T follicular helper cell (primary cell): ENCODE data around the gene IL9.

Experiments
- DNase-seq: peaks from one replicate; pipeline ENCODE4 v3.0.0-alpha.2; 2020; ENCODE audit warnings: low read depth

The IL9 gene

DNA sequence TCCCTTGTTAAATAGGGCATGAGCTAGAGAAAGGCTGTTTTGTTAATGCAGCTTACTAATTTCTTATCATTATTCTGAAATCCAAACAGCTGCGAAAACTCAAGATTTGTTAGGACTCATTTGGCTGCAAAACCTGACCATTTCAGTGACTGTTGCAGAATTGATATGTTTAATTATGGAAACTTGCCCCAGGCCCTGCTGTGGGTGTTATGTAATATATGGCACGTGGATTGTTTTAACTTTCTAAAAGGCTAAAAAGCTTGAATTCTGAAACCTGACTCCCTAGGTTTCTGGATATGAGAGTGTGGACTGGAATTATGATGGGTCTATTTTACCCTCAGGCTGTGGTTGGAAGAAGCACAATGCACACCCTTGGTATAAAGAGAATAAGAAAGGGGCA is 4.4 kb downstream of the IL9 start:
- DNase-seq: no peak

DNA sequence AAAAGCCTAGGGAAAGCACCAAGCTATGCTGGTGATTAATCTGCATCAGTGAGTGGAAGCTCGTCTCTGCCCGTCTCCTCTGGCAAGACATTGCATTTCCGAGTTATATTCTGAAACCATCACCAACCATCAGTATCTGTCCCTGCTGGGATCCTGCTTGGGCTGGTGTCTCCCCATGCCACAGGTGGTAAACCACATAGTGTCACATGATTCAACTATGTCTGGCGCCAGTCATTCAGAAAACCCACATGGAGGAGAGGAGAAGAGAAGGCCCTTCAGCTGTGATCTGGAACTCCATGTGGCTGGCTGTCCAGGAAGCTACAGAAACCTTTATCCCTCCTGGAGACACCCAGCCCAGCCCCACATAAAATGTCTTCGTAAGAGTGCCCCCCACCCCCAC is 4.8 kb downstream of the IL9 start:
- DNase-seq: no peak

DNA sequence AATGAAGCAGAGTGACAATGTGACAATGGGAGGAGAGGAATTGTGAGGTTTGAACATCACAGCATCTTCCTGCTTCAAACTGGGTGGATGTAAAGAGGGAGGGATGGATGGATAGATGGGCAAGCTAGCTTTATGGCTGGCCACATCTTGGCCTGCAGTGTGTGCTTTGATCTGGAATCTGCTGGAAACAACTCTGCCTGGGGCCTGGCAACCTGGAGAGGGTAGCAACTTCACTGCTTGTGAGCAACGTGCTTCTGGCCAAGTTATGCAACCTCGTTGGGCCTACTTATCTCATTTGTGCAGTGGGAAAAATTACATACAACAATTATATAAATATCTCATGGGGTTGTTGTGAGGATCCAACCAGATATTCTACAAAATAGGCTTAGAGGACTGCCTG is 5.3 kb downstream of the IL9 start:
- no peak for DNase-seq

DNA sequence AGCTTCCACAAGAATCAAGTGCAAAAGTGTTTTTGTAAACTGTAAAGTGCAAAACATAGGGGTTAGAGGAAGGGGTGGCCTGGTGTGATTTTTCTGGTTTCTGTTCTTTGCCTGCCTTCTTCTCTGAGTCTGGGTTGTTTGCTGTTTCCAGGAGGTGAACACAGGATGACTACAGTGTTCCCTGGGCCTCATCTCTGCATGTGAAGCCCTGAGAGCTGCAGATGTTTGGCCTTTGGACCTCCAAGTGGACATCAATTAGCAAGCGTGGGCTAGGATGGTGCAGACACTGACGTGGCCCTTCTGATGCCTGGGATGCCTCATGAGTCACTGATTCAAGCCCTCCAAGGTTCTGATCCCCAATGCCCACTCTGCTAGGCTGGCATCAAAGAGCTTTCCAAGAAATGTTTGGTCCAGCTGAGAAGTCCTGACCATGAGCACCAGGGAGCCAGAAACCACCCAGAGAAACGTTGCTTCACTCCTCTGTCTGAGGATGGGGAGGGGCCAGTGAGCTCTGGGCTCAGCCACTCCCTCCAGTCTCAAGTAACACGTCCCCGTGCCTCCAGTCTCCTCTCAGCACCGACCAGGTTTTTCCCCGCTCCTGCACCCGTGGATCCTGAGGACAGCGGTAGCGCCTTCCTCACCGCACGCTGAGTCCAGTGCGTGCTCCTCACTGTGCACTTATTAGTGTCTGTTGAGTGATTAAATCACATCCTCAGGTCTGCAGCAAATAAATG is 7.6 kb downstream of the IL9 start:
- no peak for DNase-seq

DNA sequence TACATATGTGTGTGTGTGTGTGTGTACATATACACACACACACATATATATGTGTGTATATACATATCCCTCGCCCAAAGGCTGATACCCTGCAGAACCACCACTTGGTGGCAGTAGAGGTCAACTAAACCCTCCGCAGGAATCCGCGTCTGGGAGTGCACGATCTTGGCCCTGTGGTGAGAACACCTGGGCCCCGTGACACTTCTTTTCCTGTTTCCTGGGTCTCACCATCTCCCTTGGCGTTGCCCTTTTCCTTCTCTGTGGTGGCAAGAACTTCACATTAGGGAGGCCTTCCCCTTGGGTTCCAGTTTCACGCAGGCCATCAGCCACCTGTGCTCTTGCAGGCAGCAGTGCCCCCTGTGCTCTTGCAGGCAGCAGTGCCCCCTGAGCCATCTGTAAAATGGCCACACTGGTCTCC is 8.2 kb downstream of the IL9 start:
- DNase-seq: peak; percentile 49

DNA sequence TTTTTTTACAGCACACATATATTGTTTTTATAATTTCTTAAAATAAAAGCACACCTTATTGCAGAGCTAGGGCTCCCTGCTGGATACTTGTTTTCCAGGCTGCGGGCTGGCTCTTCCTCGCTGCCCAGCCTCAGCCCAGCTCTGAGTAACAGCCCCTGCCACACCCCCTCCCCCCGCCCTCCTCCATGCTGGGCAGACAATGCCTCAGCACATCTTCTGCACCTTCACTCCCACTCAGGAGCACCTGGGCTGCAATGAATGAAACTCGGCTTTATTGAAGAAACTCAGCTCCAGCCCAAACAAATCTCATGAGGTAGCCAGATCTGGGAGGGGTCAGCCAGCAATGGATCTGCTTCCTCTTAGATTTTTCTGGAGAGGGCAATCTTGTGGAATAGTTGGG is 9.5 kb downstream of the IL9 start:
- DNase-seq: no peak

DNA sequence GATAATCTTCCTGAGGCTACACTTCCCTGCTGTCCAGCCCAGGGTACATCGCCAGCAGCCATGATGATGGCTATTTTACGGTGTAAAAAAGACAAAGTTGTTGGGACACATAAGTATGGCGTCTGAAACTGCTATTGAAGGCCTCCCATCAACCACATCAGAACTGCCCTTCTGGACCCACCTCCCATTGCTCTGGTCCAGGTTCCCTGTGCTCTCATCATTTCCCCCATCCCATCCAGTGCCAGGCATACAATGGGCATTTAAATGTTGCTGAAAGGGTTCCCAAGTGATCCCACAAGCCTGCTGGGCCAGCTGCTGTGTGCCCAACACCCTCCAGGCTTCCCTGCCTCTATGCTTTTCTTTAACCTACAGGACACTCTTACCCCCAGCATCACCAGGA is 10.6 kb downstream of the IL9 start:
- DNase-seq: no peak

DNA sequence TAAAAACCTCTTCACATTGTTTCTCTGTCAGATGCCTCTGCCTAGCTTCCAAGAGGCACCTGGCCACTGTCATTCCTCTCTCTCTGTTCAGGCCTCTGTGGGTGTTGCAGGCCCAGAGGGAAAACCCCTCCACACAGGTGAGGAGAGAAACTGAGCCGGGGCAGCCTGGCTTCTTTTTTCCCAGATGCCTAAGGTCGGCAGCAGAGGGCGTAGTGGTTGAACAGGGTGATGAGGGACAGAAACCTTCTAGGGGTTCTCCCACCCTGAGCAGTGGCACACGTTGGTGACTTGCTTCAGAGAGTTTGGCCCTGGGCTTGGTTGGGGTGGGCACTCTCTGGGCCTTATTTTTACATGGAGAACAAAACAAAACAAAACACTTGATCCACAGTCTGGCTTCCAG is 12.2 kb downstream of the IL9 start:
- DNase-seq: no peak

DNA sequence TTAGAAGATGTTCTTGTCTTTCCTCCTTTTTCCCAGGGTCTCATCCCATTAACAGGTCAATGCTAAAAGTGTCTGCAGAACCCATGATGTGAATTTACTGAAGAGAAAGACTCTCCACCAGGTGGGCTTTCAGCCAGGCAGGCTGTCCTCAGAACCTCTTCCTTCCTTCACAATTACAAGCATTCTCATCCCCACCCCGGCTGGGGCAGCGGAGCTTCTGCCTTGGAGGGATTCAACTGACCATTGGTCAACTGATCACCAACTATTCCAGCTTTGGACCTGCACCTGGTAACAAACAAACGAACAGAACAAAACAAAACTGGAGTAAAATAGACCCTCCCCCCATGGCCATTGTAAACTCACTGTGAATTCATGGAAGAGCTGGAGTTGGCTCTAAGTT is 12.6 kb downstream of the IL9 start:
- no peak for DNase-seq

DNA sequence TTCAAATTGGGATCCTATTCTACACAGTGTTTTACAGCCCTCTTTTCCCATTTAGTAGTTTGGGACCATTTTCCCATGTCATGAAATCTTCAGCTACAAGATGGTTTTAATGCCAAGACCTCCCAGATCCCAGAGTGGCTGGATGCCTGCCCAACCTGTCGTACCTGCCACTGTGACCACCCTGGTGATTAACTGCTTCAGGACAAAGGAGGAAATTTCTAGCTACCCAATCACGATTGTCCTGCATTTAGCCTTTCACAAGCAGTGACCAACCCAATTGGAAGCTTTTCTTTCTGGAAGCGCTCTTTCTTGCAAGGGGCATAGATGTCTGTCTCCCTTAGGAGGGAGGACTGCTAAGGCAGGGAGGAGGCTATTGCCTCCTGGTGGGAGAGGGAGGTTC is 13.8 kb downstream of the IL9 start:
- no peak for DNase-seq

DNA sequence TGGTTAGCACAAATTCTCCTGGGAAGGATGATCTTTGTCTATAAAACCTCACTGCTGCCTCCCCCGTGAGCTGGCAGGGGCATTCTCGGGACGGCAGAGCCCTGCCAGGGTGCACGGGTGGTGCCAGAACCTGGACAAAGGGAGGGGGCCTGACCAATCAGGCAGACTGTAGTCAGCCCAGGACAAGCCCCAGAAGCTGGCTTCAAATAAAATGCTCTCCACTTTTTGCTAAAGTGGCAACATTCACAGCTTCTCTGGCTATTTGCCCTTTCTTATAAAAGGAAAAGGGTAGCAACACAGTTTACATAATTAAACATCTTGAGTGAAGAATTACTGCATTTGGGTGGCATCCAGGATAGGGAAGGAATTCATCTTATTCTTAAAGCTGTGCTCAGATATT is 14.4 kb downstream of the IL9 start:
- DNase-seq: no peak

DNA sequence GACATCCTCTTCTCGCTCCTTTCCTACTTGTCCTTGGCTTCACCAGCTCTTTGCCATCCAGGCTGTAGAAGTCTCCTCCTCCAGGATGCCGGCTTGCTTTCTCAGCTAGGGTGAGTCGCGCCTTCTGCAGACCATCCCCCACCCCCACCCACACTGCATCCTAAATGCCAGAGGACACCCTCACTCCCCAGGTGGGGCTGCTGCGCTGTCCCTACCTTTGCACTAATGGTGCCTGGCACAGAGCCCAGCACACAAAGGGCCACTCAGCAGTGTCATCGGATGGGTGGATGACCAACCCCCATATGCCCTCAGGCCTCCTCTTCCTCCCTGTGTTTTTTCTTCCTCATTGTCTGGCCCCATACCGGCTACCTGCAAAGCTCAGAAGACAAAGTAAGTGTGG is 14.8 kb downstream of the IL9 start:
- DNase-seq: no peak

DNA sequence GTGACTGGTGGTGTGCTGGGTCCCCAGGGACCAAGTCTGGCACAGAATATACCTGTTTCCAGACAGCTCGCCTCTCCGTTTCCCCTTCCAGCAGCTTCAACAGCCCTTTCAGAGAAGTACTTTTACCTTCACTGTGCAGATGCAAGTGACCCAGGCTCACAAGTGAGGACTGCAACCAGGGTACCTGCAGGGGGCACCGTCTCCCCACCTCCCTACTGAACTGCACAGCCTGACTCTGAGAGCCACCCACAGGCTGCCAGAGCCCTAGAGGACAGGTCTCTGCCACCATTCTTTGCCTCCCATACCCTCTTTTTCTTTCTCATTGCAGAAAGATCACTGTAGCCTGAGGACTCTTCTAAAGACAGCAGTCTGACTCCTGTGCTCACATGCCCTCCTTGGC is 15.4 kb downstream of the IL9 start:
- no peak for DNase-seq

DNA sequence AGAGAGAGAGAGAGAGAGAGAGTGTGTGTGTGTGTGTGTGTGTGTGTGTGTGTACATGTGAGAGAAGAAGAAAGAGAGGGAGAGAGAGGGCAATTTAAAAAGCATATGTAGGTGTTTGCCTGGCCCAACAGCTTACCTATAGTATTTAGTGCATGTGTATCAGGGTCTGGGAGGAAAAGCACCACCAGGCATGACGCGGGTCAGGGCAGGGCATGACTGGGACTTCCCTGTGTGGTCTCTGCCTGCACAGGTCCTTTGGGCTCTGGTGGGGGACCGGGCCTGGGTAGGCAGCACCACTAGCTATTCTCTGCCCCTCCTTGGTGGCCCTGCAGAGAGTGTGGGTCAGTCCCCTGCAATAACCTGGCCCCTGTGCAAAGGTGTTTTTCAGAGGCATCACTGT is 16.1 kb downstream of the IL9 start:
- DNase-seq: no peak

DNA sequence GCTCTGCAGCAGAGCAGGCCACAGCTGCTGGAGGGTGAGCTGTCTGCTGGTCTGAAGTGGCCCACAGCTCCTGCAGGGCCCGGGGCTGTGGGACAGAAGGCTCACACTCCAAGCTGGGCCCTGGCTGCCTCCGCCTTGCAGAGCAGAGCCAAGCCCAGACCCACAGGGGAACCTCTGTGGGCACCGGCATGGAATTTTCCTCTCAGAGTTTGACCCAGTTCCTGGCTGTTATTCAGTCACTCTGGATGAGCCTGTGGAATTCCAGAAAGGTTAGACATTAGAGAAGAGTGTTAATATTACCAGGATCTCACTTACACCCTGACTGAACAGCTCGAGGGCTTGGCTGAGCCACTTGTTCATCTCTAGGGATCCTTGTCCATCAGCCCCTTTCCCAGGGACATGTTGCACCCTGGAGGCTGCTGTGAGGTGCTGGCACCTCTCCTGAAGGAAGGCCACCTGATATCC is 17.5 kb downstream of the IL9 start:
- no peak for DNase-seq

DNA sequence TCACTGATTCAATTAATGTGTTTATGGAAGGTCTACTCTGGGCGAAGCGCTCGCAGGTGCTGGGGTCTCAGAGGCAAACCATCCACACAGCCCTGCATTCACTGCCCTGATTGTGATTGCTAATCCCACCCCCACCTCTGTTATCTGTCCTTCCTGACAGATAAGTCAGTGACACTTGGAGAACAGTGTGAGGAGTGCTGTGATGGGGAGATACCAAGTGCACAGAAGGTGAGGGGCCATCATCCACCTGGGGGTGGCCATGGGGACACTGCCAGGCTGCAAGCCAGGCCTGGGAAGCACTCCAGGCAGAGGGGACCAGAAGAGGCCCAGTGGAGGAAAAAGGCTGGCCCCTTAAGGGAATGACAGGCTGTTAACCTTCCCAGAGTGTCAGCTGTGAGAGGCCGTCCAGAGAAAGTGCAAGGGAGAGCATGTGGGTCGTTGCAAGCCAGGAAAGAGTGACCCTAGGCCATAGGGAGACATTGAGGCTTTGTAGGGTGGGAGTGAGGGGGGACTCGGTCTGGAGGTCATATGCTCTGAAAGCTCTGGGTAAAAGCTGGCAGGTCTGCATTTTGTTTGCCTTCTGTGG is 18.0 kb downstream of the IL9 start:
- no peak for DNase-seq

DNA sequence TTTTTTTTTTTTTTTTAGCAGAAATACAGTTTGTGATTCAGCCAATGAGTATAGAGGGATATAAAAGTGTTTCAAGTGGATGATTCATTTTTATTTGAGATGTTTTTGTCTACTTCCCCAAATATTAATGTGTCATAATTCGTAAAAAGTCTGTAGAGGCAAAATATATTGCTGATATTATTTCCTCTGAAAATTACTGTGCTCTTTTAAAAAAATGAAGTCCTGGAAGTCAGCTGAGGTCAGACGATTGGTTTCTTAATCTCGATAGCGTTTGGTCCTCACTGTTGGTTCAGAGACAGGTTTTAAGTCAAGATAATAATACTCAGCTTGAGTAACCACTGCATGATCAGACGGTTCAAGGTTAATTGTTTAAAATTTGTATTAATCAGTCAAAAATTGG is 19.5 kb downstream of the IL9 start:
- no peak for DNase-seq

DNA sequence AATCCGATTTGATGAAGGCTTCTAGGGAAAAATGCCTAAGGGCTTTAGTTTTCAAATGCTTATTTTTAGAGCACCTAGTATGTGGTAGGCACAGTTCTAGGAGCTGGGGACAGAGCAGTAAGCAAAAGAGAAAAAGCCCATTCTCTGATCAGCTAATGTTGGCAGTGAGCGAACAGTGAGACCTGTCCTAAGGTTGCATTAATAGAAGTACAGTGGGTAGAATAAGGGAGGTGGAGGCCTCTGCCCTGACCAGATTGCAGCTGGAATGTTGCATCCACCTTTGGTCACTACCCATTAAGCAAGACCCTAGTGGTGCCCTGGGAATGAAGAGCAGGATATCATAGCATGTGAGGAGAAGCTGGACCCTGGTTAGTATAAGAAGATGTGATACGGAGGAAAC is 20.1 kb downstream of the IL9 start:
- no peak for DNase-seq

DNA sequence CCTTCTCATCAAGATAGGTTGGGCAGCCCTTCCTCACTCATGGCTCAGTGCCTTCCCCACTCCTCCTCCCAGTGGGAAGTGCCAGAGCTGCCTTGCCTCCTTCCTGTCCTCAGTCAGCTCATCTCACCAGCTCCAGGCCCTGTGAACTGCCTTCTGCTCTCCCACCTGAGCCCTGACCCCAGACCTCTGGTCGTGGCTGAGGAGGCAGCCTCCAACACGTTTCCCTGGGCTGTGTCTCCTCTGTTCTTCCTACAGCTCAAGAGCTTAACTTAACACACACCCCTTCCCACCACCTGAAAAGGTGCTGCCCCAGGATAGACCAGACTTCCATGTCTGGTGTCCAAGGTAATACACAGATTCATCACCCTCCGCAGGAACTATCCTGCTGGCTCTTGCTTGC is 21.2 kb downstream of the IL9 start:
- no peak for DNase-seq

DNA sequence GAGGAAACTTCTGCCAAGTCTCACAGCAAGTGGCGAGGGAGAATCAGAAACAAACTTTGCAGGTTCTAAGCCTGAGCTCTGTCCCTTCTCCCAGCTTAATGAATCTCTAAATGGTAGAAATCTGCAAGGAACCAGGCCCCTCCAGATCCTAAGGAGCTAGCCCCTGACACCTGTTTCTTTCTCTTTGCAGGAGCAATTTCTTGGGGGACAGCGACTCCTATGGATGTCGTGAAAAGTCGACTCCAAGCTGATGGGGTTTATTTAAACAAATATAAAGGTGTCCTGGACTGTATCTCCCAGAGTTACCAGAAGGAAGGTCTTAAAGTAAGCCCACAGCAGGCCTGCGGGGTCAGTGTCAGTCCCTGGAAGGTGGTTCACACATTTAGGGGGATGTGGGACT is 21.8 kb downstream of the IL9 start:
- DNase-seq: no peak

DNA sequence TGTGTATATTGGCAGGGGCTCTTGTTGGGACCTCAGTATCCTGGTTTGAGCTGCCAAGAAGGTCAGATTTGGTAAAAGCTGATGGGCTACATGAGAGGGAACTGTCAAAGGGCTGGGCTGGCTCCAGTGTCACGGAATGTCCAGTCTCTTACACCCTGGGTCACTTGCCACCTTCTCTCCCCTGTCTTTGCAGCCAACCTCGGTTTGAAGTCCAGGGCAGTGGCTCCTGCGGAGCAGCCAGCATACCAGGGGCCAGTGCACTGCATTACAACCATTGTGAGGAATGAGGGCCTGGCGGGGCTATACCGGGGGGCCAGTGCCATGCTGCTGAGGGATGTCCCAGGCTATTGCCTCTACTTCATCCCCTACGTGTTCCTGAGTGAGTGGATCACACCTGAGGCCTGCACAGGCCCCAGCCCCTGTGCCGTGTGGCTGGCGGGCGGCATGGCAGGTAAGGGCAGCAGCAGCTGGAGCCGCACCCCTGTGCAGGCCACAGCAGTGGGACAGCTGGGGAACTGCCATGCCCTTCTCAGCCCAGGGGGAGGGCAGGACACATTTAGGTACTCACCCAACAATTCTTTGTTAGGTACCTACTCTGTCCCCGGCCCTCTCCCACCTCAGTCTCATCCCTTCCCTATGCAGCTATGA is 24.2 kb downstream of the IL9 start:
- no peak for DNase-seq

DNA sequence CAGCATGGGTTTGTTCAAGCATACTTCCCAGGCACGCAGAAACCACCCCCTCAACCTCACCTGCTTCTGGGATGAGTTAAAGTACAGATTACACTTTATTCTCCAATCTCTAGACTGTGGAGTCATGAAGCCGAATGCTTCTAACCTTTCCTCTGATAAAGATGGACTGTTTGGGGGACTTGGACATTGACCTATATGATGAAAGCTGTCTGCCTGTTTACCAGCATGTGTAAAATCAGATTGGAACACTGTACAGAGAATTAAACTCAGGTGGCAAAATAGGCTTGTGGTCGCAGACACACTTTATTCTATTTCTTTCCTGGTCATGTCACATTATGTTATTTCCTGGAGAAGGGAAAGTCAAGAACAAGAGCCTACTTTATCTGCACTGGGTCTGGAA is 25.7 kb downstream of the IL9 start:
- DNase-seq: no peak

DNA sequence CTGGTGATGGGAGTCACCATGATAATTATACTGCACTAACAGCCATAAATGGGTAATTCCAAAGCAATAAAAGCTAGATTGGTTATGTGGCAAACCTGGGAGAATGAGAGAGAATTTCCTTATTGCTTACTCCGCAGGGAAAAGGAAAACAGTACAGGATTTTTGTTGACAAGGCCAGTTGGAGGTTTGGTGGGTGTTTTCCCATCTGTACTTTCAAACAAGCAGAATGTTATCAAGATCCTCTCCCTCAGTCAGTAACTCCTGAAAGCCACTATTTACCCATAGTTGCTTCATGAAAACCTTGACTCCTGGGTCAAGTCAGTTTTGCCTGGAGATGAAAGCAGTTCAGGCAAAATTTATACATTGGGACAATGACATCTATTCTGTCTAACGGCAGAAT is 26.4 kb downstream of the IL9 start:
- no peak for DNase-seq

DNA sequence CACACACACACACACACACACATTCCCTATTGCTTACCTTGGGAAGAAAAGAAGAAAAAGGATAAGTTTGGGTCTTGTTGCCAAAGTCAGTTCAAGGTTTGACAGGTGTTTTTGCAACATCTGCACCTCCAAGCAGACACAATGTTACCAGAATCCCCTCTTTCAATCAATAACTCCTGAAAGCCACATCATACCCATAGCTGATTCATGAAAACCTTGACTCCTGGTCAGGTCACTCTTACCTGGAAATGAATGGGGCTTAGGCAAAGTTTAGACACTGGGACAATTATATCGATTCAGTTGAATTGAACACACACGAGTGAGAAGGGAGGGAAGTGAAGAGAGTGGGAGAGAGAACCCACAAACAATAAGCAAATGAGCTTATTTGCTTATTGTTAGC is 27.0 kb downstream of the IL9 start:
- no peak for DNase-seq
